Subcutaneous adipose tissue (tissue), 4 donors: ENCODE measurements around the gene ST8SIA4. TPM values are rescaled to one million over a fixed set of nuclear protein-coding genes. Genes with fewer than 3 reads are reported as not detected.

Experiments used
- CTCF ChIP-seq: fragments of 450-650 bp; IDR thresholded peaks from one replicate; pipeline ENCODE4 v1.5.1; 2016; ENCODE audit warnings: low read depth, mild to moderate bottlenecking, control low read depth, antibody characterized with exemption, moderate library complexity
- total RNA-seq, 4 donors: library from RNA; depleted of rRNA; stranded (reverse); fragments of >200 nt; gene quantifications; one replicate each; pipeline ENCODE4 v1.1.0, GENCODE V29; 2016

Gene ST8SIA4
- total RNA-seq, 4 donors from 2014 or later: 5.5 to 20.1 (median 12.2) TPM

GRCh38 chr5:100794218-100794617 lies 108.9 kb downstream of the ST8SIA4 start:
- TF ChIP-seq CTCF: no peak

GRCh38 chr5:100792781-100793180 lies 110.3 kb downstream of the ST8SIA4 start:
- no peak for TF ChIP-seq CTCF

- TF ChIP-seq CTCF: no peak
Measured at GRCh38 chr5:100791391-100791790, 111.7 kb downstream of the ST8SIA4 start.

- TF ChIP-seq CTCF: no peak
Measured at GRCh38 chr5:100790951-100791350, 112.1 kb downstream of the ST8SIA4 start.

GRCh38 chr5:100790170-100790665 lies 112.9 kb downstream of the ST8SIA4 start:
- no peak for TF ChIP-seq CTCF

- no peak for TF ChIP-seq CTCF
Measured at GRCh38 chr5:100789694-100790093, 113.4 kb downstream of the ST8SIA4 start.

- no peak for TF ChIP-seq CTCF
Measured at GRCh38 chr5:100788417-100788816, 114.7 kb downstream of the ST8SIA4 start.

GRCh38 chr5:100787648-100788047 lies 115.4 kb downstream of the ST8SIA4 start:
- no peak for TF ChIP-seq CTCF
